Thyroid gland (tissue), 4 donors: Measurements from ENCODE around the gene TXNDC15. TPM values are rescaled to one million over a fixed set of nuclear protein-coding genes. Genes with fewer than 3 reads are reported as not detected.

Source experiments
- DNase-seq, 2 donors: peaks; one replicate each; pipeline ENCODE4 v3.0.0-alpha.2; 2019
- H3K27ac ChIP-seq, 3 donors: fragments of 200-600 bp; sonication (generic); 1 replicate in 2 of 3; 2 replicates in 1 of 3; pipeline ENCODE4 v1.5.1; 2016 to 2019; ENCODE audit warnings: mild to moderate bottlenecking in 1 of 3, moderate library complexity in 1 of 3
- H3K27me3 ChIP-seq: fragments of 200-600 bp; sonication (generic); one replicate; pipeline ENCODE4 v1.5.1; 2019
- H3K36me3 ChIP-seq, 2 donors: fragments of 200-600 bp; sonication (generic); one replicate each; pipeline ENCODE4 v1.5.1; 2016 to 2019
- H3K4me1 ChIP-seq, 2 donors: fragments of 200-600 bp; sonication (generic); one replicate each; pipeline ENCODE4 v1.5.1; 2017 to 2019
- H3K4me3 ChIP-seq, 3 donors: fragments of 200-600 bp; sonication (generic); replicated peaks in 1 of 3; 1 replicate in 2 of 3; 2 replicates in 1 of 3; pipeline ENCODE4 v1.5.1; 2016; ENCODE audit warnings: mild to moderate bottlenecking in 1 of 3
- H3K9me3 ChIP-seq: fragments of 200-600 bp; sonication (generic); one replicate; pipeline ENCODE4 v1.5.1; 2017
- POLR2A ChIP-seq, 2 donors: fragments of 450-650 bp; IDR thresholded peaks; one replicate each; pipeline ENCODE4 v1.6.1; 2017; ENCODE audit warnings: antibody characterized with exemption in 2 of 2, mild to moderate bottlenecking in 2 of 2, moderate library complexity in 1 of 2
- WGBS, 2 donors: methylation state at CpG; one replicate each; pipeline ENCODE4 v1.1.5; 2017; 5-methylcytosine and 5-hydroxymethylcytosine counted together
- intact Hi-C: fragments of 100-400 bp; cut with DNase I; formaldehyde crosslinking; loops from one replicate; pipeline ENCODE4 v1.15.1; 2023
- total RNA-seq, 4 donors: library from RNA; depleted of rRNA; stranded (reverse); fragments of >200 nt; gene quantifications; one replicate each; pipeline ENCODE4 v1.2.3, GENCODE V29; 2016
- TF ChIP-seq, protein P1 (sequence below), 6 experiments: fragments of 200-600 bp in 3 of 6; fragments of 450-650 bp in 3 of 6; sonication (generic) in 3 of 6; IDR thresholded peaks; one replicate each; pipeline ENCODE4 v1.5.1; 2016 to 2019; ENCODE audit warnings: antibody characterized with exemption in 6 of 6, mild to moderate bottlenecking in 2 of 6, inconsistent platforms in 1 of 6, moderate library complexity in 1 of 6

The TXNDC15 gene, protein sequence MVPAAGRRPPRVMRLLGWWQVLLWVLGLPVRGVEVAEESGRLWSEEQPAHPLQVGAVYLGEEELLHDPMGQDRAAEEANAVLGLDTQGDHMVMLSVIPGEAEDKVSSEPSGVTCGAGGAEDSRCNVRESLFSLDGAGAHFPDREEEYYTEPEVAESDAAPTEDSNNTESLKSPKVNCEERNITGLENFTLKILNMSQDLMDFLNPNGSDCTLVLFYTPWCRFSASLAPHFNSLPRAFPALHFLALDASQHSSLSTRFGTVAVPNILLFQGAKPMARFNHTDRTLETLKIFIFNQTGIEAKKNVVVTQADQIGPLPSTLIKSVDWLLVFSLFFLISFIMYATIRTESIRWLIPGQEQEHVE
- 100 to 1,000 TPM; 133 to 183 (median 153) TPM for total RNA-seq

DNA sequence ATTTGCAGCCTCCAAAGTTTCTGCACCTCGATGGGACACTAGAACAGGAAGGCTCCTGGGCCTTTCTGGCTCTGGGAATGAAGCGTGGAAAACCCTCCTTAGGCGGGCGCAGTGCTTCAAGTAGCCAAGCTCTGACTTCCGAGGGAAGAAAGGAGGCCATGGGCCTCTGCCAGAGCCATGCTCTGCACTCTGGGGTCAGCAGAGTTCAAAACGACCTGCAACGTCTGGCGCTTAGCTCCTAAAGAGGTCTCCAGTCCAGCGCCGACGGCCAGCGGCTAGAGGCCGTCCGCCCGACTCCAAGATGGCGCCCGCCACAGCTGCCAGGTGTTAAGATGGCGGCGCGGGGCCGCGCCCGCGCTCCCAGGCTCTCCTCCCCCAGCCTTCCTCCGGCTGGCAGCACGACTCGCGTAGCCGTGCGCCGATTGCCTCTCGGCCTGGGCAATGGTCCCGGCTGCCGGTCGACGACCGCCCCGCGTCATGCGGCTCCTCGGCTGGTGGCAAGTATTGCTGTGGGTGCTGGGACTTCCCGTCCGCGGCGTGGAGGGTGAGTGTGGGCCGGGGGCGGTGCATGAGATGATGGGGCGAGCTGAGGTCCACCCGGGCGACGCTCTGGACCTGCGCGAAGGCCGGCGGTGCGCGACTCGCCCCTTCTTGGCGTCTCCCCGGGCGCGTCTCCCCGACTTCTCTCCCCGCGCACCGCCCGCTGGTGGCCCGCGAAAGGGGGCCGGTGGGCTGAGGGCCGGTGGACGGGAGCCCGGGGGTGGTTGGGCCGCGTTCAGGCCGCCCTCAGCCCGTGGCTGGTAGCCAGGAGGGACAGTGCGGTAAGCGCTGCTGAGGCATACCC is at the start of gene TXNDC15:
Gene TXNDC15 (plus strand): TSS at position 385 of the 844 bp plus-strand sequence. CDS start 57 bp downstream, at position 442.
- intact Hi-C loops: no loop called here
- H3K27ac ChIP-seq: peak within 1 kb of the TSS; percentile 89 to 94 (median 91)
- H3K4me1 ChIP-seq: peaks cover 26 to 43% of the 10 kb centered on the region in 2 donors
- no peaks in the 10 kb centered on the region for H3K27me3 ChIP-seq
- H3K4me3 ChIP-seq: peak within 1 kb of the TSS; percentile 38 to 91 (median 77)
- H3K9me3 ChIP-seq: no peaks in the 10 kb centered on the region
- peak; percentile 88 for DNase-seq
- WGBS, 2 donors: 2 to 3% methylated on average over 27 to 69 of the region's 79 CpGs
- H3K36me3 ChIP-seq: no peaks in the 10 kb centered on the region
- TF ChIP-seq POLR2A (IDR thresholded peaks at IDR 0.05): peak in 1 of 2 donors; percentile 84
- TF ChIP-seq, protein P1, sequence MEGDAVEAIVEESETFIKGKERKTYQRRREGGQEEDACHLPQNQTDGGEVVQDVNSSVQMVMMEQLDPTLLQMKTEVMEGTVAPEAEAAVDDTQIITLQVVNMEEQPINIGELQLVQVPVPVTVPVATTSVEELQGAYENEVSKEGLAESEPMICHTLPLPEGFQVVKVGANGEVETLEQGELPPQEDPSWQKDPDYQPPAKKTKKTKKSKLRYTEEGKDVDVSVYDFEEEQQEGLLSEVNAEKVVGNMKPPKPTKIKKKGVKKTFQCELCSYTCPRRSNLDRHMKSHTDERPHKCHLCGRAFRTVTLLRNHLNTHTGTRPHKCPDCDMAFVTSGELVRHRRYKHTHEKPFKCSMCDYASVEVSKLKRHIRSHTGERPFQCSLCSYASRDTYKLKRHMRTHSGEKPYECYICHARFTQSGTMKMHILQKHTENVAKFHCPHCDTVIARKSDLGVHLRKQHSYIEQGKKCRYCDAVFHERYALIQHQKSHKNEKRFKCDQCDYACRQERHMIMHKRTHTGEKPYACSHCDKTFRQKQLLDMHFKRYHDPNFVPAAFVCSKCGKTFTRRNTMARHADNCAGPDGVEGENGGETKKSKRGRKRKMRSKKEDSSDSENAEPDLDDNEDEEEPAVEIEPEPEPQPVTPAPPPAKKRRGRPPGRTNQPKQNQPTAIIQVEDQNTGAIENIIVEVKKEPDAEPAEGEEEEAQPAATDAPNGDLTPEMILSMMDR (IDR thresholded peaks at IDR 0.05): peak in 1 of 6 experiments; percentile 13

DNA sequence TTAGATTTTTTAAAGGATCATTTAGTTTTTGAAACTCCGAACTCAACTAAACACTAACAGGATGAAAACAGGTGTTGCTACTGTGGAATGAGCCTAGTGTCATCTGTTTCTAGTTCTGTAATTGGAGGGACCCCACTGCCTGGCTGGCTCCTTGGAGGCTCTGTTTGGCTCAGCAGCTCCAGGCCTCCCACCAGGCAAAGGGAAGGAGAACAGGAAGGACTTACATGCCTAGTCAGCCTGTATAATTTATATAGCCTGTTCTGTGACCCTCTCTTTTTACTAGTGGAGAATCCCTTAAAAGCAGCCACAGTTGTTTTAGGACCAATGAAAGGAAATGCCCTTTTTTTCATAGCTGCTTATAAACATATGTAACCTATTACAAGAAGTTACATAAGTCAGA is 49.5 kb upstream of the TXNDC15 start:
- DNase-seq: no peak
- TF ChIP-seq, protein P1 (IDR thresholded peaks at IDR 0.05): no peak
- no peak for TF ChIP-seq POLR2A (IDR thresholded peaks at IDR 0.05)
- H3K36me3 ChIP-seq: peaks cover 8 to 30% of the 10 kb centered on the region in 2 donors
- 93 to 97% methylated on average over 1 of the region's 1 CpG for WGBS, 2 donors
- no peaks in the 10 kb centered on the region for H3K4me1 ChIP-seq
- intact Hi-C loops: no loop called here
- no peaks in the 10 kb centered on the region for H3K27me3 ChIP-seq
- H3K27ac ChIP-seq: no peak overlapping the region
- H3K4me3 ChIP-seq: no peak overlapping the region
- no peaks in the 10 kb centered on the region for H3K9me3 ChIP-seq

DNA sequence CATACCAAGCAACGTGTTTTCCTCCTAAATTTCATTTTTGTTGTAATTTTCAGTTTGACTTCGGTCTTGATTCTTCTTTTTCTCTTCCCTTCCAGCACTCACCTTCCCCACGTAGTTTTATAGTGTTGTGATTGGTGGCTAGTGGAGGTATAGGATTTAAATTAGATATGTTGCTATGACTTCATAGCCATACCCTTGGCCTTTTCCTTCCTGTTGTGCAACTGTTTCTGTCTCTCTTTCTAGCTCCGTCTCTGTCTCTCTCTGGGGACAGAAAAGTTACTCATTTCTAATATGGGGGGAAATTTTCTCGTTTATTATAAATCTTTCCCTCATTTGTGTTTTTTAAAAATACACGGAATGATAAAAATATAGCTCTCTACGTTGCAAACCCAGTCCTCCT is 49.0 kb upstream of the TXNDC15 start:
- intact Hi-C loops: no loop called here
- no peaks in the 10 kb centered on the region for H3K4me1 ChIP-seq
- no peak overlapping the region for H3K4me3 ChIP-seq
- no peak for DNase-seq
- H3K9me3 ChIP-seq: no peaks in the 10 kb centered on the region
- 89 to 93% methylated on average over 7 of the region's 7 CpGs for WGBS, 2 donors
- TF ChIP-seq POLR2A (IDR thresholded peaks at IDR 0.05): no peak
- TF ChIP-seq, protein P1 (IDR thresholded peaks at IDR 0.05): no peak
- H3K27me3 ChIP-seq: no peaks in the 10 kb centered on the region
- no peak overlapping the region for H3K27ac ChIP-seq
- peaks cover 3 to 25% of the 10 kb centered on the region in 2 donors for H3K36me3 ChIP-seq

DNA sequence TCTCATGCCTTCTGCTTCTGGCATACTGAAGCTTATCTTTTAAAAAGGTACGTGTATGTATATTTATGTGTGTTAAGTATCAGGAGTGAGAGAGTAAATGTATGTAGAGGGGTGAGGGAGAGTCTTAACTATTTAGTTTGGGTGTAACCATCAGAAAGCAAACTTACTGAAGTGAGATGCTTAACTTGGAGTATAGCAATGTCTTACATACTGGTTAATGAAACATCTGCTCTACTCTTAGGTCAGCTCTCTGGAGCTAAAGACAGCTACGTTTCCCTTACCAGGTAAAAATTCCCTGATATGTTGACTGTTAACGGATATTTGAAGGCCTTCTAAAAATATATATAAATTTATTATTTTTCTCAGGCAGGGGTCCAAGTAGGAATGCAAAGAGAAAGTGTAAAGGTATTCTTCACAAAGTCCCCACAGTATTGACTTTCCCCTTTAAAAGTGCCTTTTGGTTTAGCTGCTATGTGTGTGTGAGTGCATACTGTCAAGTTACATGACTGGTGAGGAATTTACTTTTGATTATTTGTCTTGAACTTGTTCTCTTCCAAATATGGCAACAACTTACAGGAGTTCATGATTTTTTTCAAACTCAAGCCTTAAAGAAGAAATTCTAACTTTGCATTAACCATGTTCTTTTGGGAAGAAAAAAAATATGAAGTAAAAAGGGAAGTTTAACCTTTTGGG is 40.7 kb upstream of the TXNDC15 start:
- TF ChIP-seq, protein P1 (IDR thresholded peaks at IDR 0.05): no peak
- no peak for TF ChIP-seq POLR2A (IDR thresholded peaks at IDR 0.05)
- intact Hi-C loops: no loop called here
- 90 to 93% methylated on average over 3 of the region's 3 CpGs for whole genome bisulfite sequencing, 2 donors
- Histone ChIP-seq H3K4me3 (no peak overlapping the region), H3K4me1 (peaks cover 0 to 3% of the 10 kb centered on the region in 2 donors), H3K36me3 (no peaks in the 10 kb centered on the region), H3K9me3 (no peaks in the 10 kb centered on the region), H3K27me3 (no peaks in the 10 kb centered on the region), H3K27ac (no peak overlapping the region)
- DNase-seq: no peak
